Mucosa of descending colon (tissue), 3 donors: ENCODE measurements around the gene CUL1. TPM values are rescaled to one million over a fixed set of nuclear protein-coding genes. Genes with fewer than 3 reads are reported as not detected.

ENCODE experiments used
- ATAC-seq: fragments of 200-7000 bp; cut with Tn5 transposase; one replicate; pipeline ENCODE4 v1.9.1; 2020; ENCODE audit warnings: mild to moderate bottlenecking, moderate library complexity
- DNase-seq, 3 donors: peaks; one replicate each; pipeline ENCODE4 v3.0.0-alpha.2; 2020
- H3K36me3 ChIP-seq: fragments of 200-600 bp; one replicate; pipeline ENCODE4 v1.8.0; 2021; ENCODE audit warnings: low read depth, mild to moderate bottlenecking
- H3K4me1 ChIP-seq: fragments of 200-600 bp; one replicate; pipeline ENCODE4 v1.8.0; 2021; ENCODE audit warnings: low read depth, mild to moderate bottlenecking
- H3K4me3 ChIP-seq: fragments of 200-600 bp; one replicate; pipeline ENCODE4 v1.8.0; 2021; ENCODE audit warnings: mild to moderate bottlenecking
- H3K9me3 ChIP-seq: fragments of 200-600 bp; one replicate; pipeline ENCODE4 v1.8.0; 2021; ENCODE audit warnings: mild to moderate bottlenecking
- CTCF ChIP-seq: fragments of 200-600 bp; IDR thresholded peaks from one replicate; pipeline ENCODE4 v1.8.0; 2022; ENCODE audit warnings: antibody characterized with exemption, mild to moderate bottlenecking
- intact Hi-C, 2 donors: fragments of 100-400 bp; cut with DNase I in 1 of 2; cut with micrococcal nuclease in 1 of 2; formaldehyde crosslinking; loops; one replicate each; pipeline versions ENCODE4 v1.11.0 to v1.11.1; 2022; cut with DNase I, micrococcal nuclease
- total RNA-seq, 3 donors: library from RNA; stranded (reverse); fragmentation: NEBNext Ultra II Directional in 2 of 3; extraction: Animal tissue kit (Norgen Biotek cat#: 25700) in 2 of 3; gene quantifications; one replicate each; pipeline versions ENCODE4 v1.2.1 to v1.2.4, GENCODE V29; 2021 to 2023
- donor health status: DM: no; HTN: no; CAD: no; lungs with moderate emphysema.
- donor health status: DM: no; HTN: no; CAD: no.
- donor health status: DM: no; HTN: yes; CAD: no.

CUL1 gene
- total RNA-seq, 3 donors from 2014 or later = 28.7 to 58.1 (median 33.3) TPM

DNA sequence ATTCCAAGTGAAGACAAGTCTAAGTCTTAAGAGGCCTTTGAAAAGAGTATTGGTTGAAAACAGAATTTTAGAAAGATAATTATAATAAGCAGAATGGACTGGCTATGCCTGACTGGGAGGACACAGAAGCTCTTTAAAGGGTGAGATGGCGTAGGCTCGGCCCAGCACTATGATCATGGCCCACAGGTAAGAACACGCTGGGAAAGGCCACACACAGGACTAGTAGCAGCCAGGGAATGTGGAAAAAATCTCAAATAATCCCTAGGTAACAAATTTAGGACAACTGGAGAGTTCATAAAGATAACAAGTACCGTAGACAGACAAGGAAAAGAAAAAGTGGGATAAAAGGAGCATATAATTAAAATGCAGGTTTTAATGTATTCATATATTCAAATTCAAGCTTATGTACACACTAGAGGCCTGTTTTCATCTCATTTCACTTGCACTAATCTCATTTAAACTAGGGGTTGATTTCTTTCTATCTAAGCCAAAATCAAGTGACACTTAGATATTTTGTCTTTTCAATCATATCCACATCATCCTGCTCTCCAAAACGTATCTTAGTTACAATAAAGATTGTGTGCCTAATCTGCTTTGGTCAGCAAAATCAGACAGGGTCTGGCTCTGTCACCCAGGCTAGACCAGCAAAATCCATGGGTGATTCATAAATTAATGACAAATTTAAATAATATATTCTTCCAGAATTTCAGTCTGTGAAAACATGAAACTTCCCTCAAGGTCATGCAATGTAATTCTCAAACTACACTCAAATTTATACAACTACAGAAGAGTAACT, 132.4 kb downstream of the CUL1 start:
- no peak overlapping the region for H3K4me3 ChIP-seq
- no peak for TF ChIP-seq CTCF
- H3K4me1 ChIP-seq = no peaks in the 10 kb centered on the region

GRCh38 chr7:148831782-148832181, 133.1 kb downstream of the CUL1 start:
- DNase-seq (no peak), ATAC-seq (no peak)
- Histone ChIP-seq H3K4me1 (no peaks in the 10 kb centered on the region), H3K4me3 (no peak overlapping the region), H3K9me3 (no peaks in the 10 kb centered on the region), H3K36me3 (no peaks in the 10 kb centered on the region)
- intact Hi-C loops = no loop called here
- TF ChIP-seq CTCF = no peak

More for the DNA sequence above, 132.4 kb downstream of the CUL1 start:
- no peak for DNase-seq
- Histone ChIP-seq H3K9me3 (no peaks in the 10 kb centered on the region), H3K36me3 (no peaks in the 10 kb centered on the region)
- intact Hi-C loops = no loop called here
- no peak for ATAC-seq

GRCh38 chr7:148834605-148835004, 135.9 kb downstream of the CUL1 start:
- DNase-seq (no peak), ATAC-seq (no peak)
- H3K4me3 ChIP-seq = no peak overlapping the region
- intact Hi-C loops = no loop called here
- TF ChIP-seq CTCF = no peak
- H3K36me3 ChIP-seq = no peaks in the 10 kb centered on the region
- no peaks in the 10 kb centered on the region for H3K4me1 ChIP-seq
- H3K9me3 ChIP-seq = no peaks in the 10 kb centered on the region

- H3K4me1 ChIP-seq = no peaks in the 10 kb centered on the region
- DNase-seq = no peak
- H3K36me3 ChIP-seq = no peaks in the 10 kb centered on the region
- TF ChIP-seq CTCF = no peak
- H3K9me3 ChIP-seq = no peaks in the 10 kb centered on the region
- intact Hi-C loops = no loop called here
- H3K4me3 ChIP-seq = no peak overlapping the region
- ATAC-seq = no peak
Observed at GRCh38 chr7:148835854-148836253, 137.2 kb downstream of the CUL1 start.

- DNase-seq (no peak), ATAC-seq (no peak)
- H3K4me1 ChIP-seq = no peaks in the 10 kb centered on the region
- H3K4me3 ChIP-seq = no peak overlapping the region
- no peak for TF ChIP-seq CTCF
- intact Hi-C loops = no loop called here
- no peaks in the 10 kb centered on the region for H3K36me3 ChIP-seq
- H3K9me3 ChIP-seq = no peaks in the 10 kb centered on the region
Observed at GRCh38 chr7:148838905-148839304, 140.2 kb downstream of the CUL1 start.
